HL-60/S4 treated with retinoic acid at 250 ng/mL for 4 days and 3 days (cell line): Measurements from ENCODE around the gene SPPL2B.
"Not testable (repeated sequence)": the region's sequence is repeated elsewhere in the genome, so short reads cannot be mapped to it uniquely, and the experiment has no call there.

Source experiments
- in situ Hi-C: fragments of 300-500 bp; cut with MboI; formaldehyde crosslinking; loops from 2 replicates; pipeline ENCODE4 v1.7.0; 2022; ENCODE audit warnings: low sequenced_read_pairs

Gene SPPL2B

GRCh38 chr19:2374808-2375207, 46.3 kb downstream of the SPPL2B start:
- in situ Hi-C loops, result no loop called here

GRCh38 chr19:2375353-2376121, 47.1 kb downstream of the SPPL2B start:
- in situ Hi-C loops, result no loop called here

DNA sequence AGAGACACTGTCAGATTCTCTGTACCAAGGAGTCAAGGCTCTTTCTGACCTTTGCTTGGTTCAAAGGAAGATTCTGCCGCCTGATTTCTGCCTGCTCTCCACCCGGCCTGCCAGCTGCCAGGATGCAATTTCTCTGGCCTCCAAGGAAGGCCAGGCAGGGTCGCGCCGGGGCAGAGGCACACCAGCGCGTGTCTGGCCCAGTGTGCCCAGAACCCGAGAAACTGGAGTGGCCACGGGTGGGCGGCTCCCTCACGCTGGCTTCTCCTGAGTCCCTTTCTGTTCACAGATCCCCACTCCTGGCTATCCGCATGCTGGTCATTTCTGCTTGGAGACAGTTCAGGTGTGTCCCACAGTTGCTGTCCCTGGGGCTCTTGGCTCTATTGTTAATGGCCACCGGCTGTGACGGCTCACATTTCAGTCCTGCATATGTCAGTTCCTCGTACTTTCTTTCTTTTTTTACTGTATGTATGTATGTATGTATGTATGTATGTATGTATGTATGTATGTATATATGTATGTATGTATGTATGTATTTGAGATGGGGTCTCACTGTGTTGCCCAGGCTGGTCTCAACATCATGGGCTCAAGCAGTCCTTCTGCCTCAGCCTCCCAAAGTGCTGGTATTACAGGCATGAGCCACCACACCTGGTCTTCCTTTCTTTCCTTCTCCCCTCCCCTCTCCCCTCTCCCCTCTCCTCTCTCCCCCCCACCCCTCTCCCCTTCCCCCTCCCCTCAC, 48.5 kb downstream of the SPPL2B start:
- in situ Hi-C loops, result no loop called here

GRCh38 chr19:2380567-2380966, 52.1 kb downstream of the SPPL2B start:
- in situ Hi-C loops, result no loop called here

DNA sequence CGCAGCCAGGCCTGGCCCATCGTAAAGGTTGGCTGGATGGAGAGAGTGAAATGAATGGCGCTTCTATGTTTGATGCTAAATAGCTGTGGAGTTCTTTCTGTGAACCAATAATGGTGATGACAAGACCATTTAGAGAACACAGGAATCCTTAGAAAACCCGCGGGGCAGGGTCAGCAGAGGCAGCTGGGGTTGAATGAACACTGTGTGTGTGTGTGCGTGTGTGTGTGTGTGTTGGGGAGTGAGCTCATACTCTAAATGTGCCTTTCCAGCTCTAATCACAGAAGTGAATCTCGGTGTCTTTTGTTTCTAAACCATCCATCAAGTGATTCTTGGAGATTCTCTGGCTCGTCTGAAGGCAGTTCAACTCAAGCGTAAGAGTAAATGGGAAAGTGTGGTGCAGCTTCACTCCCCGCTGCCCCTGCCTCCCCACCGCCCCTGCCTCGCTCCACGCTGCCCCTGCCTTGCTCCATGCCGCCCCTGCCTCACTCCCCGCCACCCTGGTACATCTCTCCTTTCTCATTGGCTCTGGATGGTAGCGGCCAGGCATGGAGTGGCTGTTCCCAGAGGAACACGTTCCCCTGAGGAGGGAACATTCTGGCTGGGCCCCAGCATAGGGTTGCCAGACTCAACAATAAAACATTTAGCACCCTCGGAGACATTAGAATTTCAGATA, 52.8 kb downstream of the SPPL2B start:
- in situ Hi-C loops, result no loop called here

- in situ Hi-C loops, result no loop called here
These were observed 54.2 kb downstream of the SPPL2B start for GRCh38 chr19:2382530-2383222.

DNA sequence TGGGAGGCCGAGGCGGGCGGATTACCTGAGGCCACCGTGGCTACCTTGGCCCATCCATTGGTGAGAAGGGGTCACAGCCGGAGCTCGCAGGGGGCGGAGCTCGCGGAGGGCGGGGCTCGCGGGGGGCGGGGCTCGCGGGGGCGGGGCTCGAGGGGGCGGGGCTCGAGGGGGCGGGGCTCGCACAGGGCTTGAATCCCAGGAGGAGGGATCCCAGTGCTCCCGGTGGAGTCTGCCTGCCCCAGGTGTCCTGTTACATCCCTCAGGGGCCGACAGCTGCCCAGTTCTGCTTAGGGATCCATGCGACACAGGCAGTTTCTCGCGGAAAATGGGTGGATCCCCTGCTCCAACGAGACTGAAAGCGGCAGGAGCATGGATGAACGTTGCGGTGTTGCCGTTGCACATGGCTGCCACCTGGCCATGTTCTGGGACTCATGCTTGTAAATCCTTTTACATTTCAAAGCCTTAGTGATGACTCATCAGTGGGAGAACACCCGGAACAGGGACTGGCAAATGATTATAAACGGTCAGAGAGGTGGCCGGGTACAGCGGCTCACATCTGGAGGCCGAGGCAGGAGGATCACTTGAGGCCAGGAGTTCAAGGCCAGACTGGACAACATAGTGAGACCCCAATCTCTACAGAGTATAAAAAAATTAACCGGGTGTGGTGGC, 56.7 kb downstream of the SPPL2B start:
- in situ Hi-C loops, result no loop called here

GRCh38 chr19:2387367-2388288, 59.1 kb downstream of the SPPL2B start:
- in situ Hi-C loops, result no loop called here

DNA sequence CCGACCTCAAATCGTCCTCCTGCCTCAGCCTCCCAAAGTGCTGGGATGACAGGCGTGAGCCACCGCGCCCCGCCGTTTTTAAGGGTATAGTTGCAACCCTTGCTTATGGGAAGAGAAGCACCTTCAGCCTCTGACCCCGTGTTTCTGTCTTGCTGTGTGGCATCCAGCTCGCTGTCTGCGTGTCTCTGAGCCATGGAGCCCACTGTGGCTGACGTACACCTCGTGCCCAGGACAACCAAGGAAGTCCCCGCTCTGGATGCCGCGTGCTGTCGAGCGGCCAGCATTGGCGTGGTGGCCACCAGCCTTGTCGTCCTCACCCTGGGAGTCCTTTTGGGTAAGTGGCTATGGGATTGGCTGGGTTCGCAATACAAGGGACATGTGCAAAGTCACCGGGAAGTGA, 61.1 kb downstream of the SPPL2B start:
- in situ Hi-C loops, result no loop called here

- in situ Hi-C loops, result no loop called here
These were observed 62.7 kb downstream of the SPPL2B start for GRCh38 chr19:2391118-2391725.

- in situ Hi-C loops, result no loop called here
These were observed 63.9 kb downstream of the SPPL2B start for GRCh38 chr19:2392366-2392765.

DNA sequence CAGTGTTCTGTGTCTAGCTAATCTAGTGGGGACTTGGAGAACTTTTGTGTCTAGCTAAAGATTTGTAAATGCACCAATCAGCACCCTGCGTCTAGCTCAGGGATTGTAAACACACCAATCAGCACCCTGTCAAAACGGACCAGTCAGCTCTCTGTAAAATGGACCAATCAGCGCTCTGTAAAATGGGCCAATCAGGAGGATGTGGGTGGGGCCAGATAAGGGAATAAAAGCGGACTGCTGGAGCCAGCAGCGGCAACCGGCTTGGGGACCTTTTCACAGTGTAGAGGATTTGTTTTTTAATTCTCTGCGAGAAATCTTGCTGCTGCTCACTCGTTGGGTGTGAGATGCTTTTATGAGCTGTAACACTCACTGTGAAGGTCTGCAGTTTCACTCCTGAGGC, 64.4 kb downstream of the SPPL2B start:
- in situ Hi-C loops, result not testable (repeated sequence)

DNA sequence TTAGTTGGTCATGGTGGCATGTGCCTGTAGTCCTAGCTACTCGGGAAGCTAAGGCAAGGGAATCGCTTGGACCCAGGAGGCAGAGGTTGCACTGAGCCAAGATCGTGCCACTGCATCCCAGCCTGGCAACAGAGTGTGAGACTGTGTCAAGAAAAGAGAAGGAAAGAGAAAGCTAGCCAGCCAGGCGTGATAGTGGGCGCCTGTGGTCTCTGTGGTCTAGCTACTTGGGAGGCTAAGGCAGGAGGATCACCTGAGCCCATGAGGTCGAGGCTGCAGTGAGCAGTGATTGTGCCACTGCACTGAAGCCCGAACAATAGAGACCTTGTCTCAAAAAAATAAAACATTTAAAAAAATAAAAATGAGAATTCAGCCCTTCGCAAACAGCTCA, 65.6 kb downstream of the SPPL2B start:
- in situ Hi-C loops, result no loop called here

DNA sequence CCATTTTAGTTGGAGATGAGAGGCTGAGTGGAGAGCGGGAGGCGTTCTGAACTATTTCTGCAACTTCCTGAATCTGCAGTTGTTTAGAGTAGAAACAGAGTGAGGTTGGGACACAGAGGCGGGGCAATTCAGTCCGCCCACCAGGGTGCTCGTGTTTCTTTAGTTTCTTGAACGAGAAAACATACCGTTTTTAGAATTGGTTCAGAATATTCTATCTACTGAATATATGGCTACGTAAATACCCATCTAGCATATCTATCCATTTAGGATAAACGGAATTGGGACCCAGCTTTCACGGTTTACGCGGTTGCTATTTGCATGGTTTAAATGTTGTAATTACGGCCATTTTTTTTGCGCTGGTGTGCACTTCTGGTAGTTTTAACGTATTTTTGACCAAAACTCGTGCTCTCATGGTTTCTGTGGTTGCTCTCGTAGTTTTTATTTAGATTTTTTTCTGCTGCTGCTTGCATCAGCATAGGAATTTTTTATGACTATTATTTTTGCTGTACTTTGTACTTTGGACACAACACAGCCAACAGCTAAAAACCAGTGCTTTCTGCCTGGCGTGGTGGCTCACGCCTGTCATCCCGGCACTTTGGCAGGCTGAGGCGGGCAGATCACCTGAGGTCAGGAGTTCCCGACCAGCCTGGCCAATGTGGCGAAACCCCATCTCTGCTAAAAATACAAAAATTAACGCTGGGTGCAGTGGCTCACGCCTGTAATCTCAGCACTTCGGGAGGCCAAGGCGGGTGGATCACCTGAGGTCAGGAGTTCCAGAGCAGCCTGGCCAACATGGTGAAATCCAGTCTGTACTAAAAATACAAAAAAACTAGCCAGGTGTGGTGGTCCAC, 66.2 kb downstream of the SPPL2B start:
- in situ Hi-C loops, result no loop called here

- in situ Hi-C loops, result not testable (repeated sequence)
These were observed 66.9 kb downstream of the SPPL2B start for GRCh38 chr19:2395293-2395829.

GRCh38 chr19:2397173-2397572, 68.7 kb downstream of the SPPL2B start:
- in situ Hi-C loops, result not testable (repeated sequence)

- in situ Hi-C loops, result no loop called here
These were observed 70.3 kb downstream of the SPPL2B start for GRCh38 chr19:2398735-2399305.

GRCh38 chr19:2399582-2399981, 71.1 kb downstream of the SPPL2B start:
- in situ Hi-C loops, result no loop called here
